Liver (tissue), 9 donors: Measurements from ENCODE around the gene SLC44A3. TPM values are rescaled to one million over a fixed set of nuclear protein-coding genes. Genes with fewer than 3 reads are reported as not detected.

Experiments used
- DNase-seq: peaks from one replicate; pipeline ENCODE4 v3.0.0-alpha.2; 2017; ENCODE audit warnings: low spot score
- H3K27ac ChIP-seq, 2 donors: one replicate each; pipeline ENCODE4 v1.7.0; 2013; ENCODE audit warnings: inconsistent platforms in 2 of 2, low read length in 2 of 2, control low read depth in 1 of 2, low read depth in 1 of 2, mild to moderate bottlenecking in 1 of 2
- H3K27me3 ChIP-seq, 4 donors: one replicate each; pipeline versions ENCODE4 v1.6.1 to v1.7.0; 2013; ENCODE audit warnings: low read length in 3 of 4, inconsistent platforms in 1 of 4, mild to moderate bottlenecking in 1 of 4, moderate library complexity in 1 of 4; ENCODE audit not compliant: control insufficient read depth in 4 of 4, insufficient read depth in 4 of 4
- H3K36me3 ChIP-seq, 4 donors: one replicate each; pipeline versions ENCODE4 v1.6.1 to v1.7.0; 2013; ENCODE audit warnings: low read length in 3 of 4, mild to moderate bottlenecking in 3 of 4, low read depth in 1 of 4, moderate library complexity in 1 of 4; ENCODE audit not compliant: control insufficient read depth in 4 of 4, insufficient read depth in 3 of 4
- H3K4me1 ChIP-seq, 4 donors: one replicate each; pipeline versions ENCODE4 v1.6.1 to v1.7.0; 2013; ENCODE audit warnings: low read length in 3 of 4, mild to moderate bottlenecking in 3 of 4, moderate library complexity in 1 of 4; ENCODE audit not compliant: control insufficient read depth in 4 of 4, insufficient read depth in 4 of 4
- H3K4me3 ChIP-seq, 3 donors: one replicate each; pipeline versions ENCODE4 v1.6.1 to v1.7.0; 2013; ENCODE audit warnings: low read length in 3 of 3, control low read depth in 1 of 3, low read depth in 1 of 3, mild to moderate bottlenecking in 1 of 3
- H3K9ac ChIP-seq, 2 donors: one replicate each; pipeline ENCODE4 v1.7.0; 2013; ENCODE audit warnings: low read length in 2 of 2, mild to moderate bottlenecking in 2 of 2, moderate library complexity in 2 of 2, control low read depth in 1 of 2, low read depth in 1 of 2
- H3K9me3 ChIP-seq, 4 donors: one replicate each; pipeline versions ENCODE4 v1.6.1 to v1.7.0; 2013; ENCODE audit warnings: low read length in 3 of 4; ENCODE audit not compliant: control insufficient read depth in 4 of 4
- ATF3 ChIP-seq: IDR thresholded peaks from 2 replicates; pipeline ENCODE4 v1.6.1; 2016; ENCODE audit warnings: antibody characterized with exemption
- FOXA1 ChIP-seq: IDR thresholded peaks from 2 replicates; pipeline ENCODE4 v1.6.1; 2016; ENCODE audit warnings: antibody characterized with exemption
- FOXA2 ChIP-seq: IDR thresholded peaks from 2 replicates; pipeline ENCODE4 v1.6.1; 2016; ENCODE audit warnings: antibody characterized with exemption
- GABPA ChIP-seq, 2 donors: IDR thresholded peaks in 1 of 2; conservative IDR thresholded peaks in 1 of 2; 2 replicates each; pipeline ENCODE4 v1.6.1; 2016; ENCODE audit warnings: antibody characterized with exemption in 2 of 2, mild to moderate bottlenecking in 1 of 2, moderate library complexity in 1 of 2
- HNF4A ChIP-seq, 2 donors: conservative IDR thresholded peaks; 2 replicates each; pipeline ENCODE4 v1.6.1; 2016; ENCODE audit warnings: antibody characterized with exemption in 2 of 2, mild to moderate bottlenecking in 2 of 2
- HNF4G ChIP-seq: IDR thresholded peaks from 2 replicates; pipeline ENCODE4 v1.6.1; 2016; ENCODE audit warnings: antibody characterized with exemption
- JUND ChIP-seq, 2 donors: IDR thresholded peaks; 2 replicates each; pipeline ENCODE4 v1.6.1; 2016; ENCODE audit warnings: antibody characterized with exemption in 2 of 2
- MAX ChIP-seq: IDR thresholded peaks from 2 replicates; pipeline ENCODE4 v1.6.1; 2016; ENCODE audit warnings: antibody characterized with exemption
- NR2F2 ChIP-seq: IDR thresholded peaks from 2 replicates; pipeline ENCODE4 v1.6.1; 2016; ENCODE audit warnings: antibody characterized with exemption
- RAD21 ChIP-seq, 2 donors: IDR thresholded peaks; 2 replicates each; pipeline ENCODE4 v1.6.1; 2016; ENCODE audit warnings: antibody characterized with exemption in 2 of 2, mild to moderate bottlenecking in 2 of 2
- REST ChIP-seq: IDR thresholded peaks from 2 replicates; pipeline ENCODE4 v1.6.1; 2016; ENCODE audit warnings: antibody characterized with exemption, mild to moderate bottlenecking
- SP1 ChIP-seq: IDR thresholded peaks from 2 replicates; pipeline ENCODE4 v1.6.1; 2018; ENCODE audit warnings: antibody characterized with exemption, mild to moderate bottlenecking
- WGBS: extraction: QIAGEN DNeasy Blood & Tissue Kit; methylation state at CpG from one replicate; pipeline ENCODE4 v1.1.7; 2013; 5-methylcytosine and 5-hydroxymethylcytosine counted together
- polyA plus RNA-seq, 2 donors: library from polyadenylated mRNA; stranded (reverse) in 1 of 2; unstranded in 1 of 2; fragments of 200-250 nt in 1 of 2; fragments of >200 nt in 1 of 2; fragmentation: Nextera tagmentation in 1 of 2; extraction: Ambion mirVana in 1 of 2; gene quantifications; one replicate each; pipeline versions ENCODE4 v1.2.1 to v1.2.3, GENCODE V29; 2013 to 2015
- total RNA-seq, 2 donors: library from RNA; depleted of rRNA; stranded (reverse); fragments of >200 nt; gene quantifications; one replicate each; pipeline ENCODE4 v1.2.3, GENCODE V29; 2014
- donor health status: healthy.
- donor health status: healthy.
- donor health status: healthy.
- donor health status: healthy.
- donor health status: healthy.

Gene SLC44A3
- total and polyA plus RNA-seq, 4 donors = 2.4 to 2.8 (median 2.7) TPM

- no peak overlapping the region for H3K27ac ChIP-seq
- no peaks in the 10 kb centered on the region for H3K4me1 ChIP-seq
- H3K9ac ChIP-seq = no peak overlapping the region
- H3K27me3 ChIP-seq = no peaks in the 10 kb centered on the region
- no peak overlapping the region for H3K4me3 ChIP-seq
- H3K9me3 ChIP-seq = peaks cover 0 to 3% (median under 1%) of the 10 kb centered on the region in 4 donors
- no peak for TF ChIP-seq HNF4A (conservative IDR thresholded peaks at IDR 0.05)
- no peaks in the 10 kb centered on the region for H3K36me3 ChIP-seq
- DNase-seq = no peak
Observed at GRCh38 chr1:94778808-94779207, 41.3 kb upstream of the SLC44A3 start.

- Histone ChIP-seq H3K36me3 (no peaks in the 10 kb centered on the region), H3K27ac (no peak overlapping the region), H3K4me1 (no peaks in the 10 kb centered on the region), H3K9ac (no peak overlapping the region), H3K4me3 (no peak overlapping the region), H3K27me3 (no peaks in the 10 kb centered on the region), H3K9me3 (no peaks in the 10 kb centered on the region)
- TF ChIP-seq MAX (no peak), RAD21 (IDR thresholded peaks at IDR 0.05) (no peak), HNF4A (conservative IDR thresholded peaks at IDR 0.05) (no peak), REST (no peak)
- no peak for DNase-seq
- 81% methylated on average over 12 of the region's 12 CpGs for WGBS
Observed at GRCh38 chr1:94783342-94784189, 36.6 kb upstream of the SLC44A3 start.

- Histone ChIP-seq H3K27ac (no peak overlapping the region), H3K9me3 (no peaks in the 10 kb centered on the region), H3K27me3 (no peaks in the 10 kb centered on the region), H3K36me3 (no peaks in the 10 kb centered on the region), H3K4me3 (no peak overlapping the region), H3K4me1 (no peaks in the 10 kb centered on the region), H3K9ac (no peak overlapping the region)
- TF ChIP-seq JUND (IDR thresholded peaks at IDR 0.05) (no peak), HNF4A (conservative IDR thresholded peaks at IDR 0.05) (no peak), ATF3 (no peak), NR2F2 (no peak)
- WGBS = 91% methylated on average over 7 of the region's 7 CpGs
- DNase-seq = no peak
Observed at GRCh38 chr1:94784190-94784515, 36.0 kb upstream of the SLC44A3 start.

- no peaks in the 10 kb centered on the region for H3K36me3 ChIP-seq
- no peaks in the 10 kb centered on the region for H3K9me3 ChIP-seq
- no peaks in the 10 kb centered on the region for H3K4me1 ChIP-seq
- H3K4me3 ChIP-seq = no peak overlapping the region
- H3K27ac ChIP-seq = no peak overlapping the region
- H3K27me3 ChIP-seq = no peaks in the 10 kb centered on the region
- TF ChIP-seq HNF4A (conservative IDR thresholded peaks at IDR 0.05) = no peak
- TF ChIP-seq RAD21 (IDR thresholded peaks at IDR 0.05) = no peak
- no peak for TF ChIP-seq GABPA (IDR thresholded peaks at IDR 0.05 in 1 of 2, conservative IDR thresholded peaks at IDR 0.05 in 1 of 2)
- no peak for TF ChIP-seq SP1
- TF ChIP-seq HNF4G = no peak
- no peak for TF ChIP-seq JUND (IDR thresholded peaks at IDR 0.05)
- TF ChIP-seq FOXA2 = no peak
- TF ChIP-seq ATF3 = no peak
- TF ChIP-seq MAX = no peak
- TF ChIP-seq FOXA1 = no peak
- TF ChIP-seq NR2F2 = no peak
- 92% methylated on average over 1 of the region's 1 CpG for WGBS
- no peak for DNase-seq
- no peak overlapping the region for H3K9ac ChIP-seq
Observed at GRCh38 chr1:94787691-94788090, 32.5 kb upstream of the SLC44A3 start.
